Lower leg skin (tissue), 3 donors: Measurements from ENCODE around the gene IFT122.

Source experiments
- CTCF ChIP-seq, 3 donors: fragments of 450-650 bp; IDR thresholded peaks; one replicate each; pipeline ENCODE4 v1.5.1; 2016; ENCODE audit warnings: antibody characterized with exemption in 3 of 3, mild to moderate bottlenecking in 3 of 3, moderate library complexity in 2 of 3
- POLR2A ChIP-seq, 2 donors: fragments of 450-650 bp; IDR thresholded peaks; one replicate each; pipeline ENCODE4 v1.6.1; 2016 to 2017; ENCODE audit warnings: antibody characterized with exemption in 2 of 2, mild to moderate bottlenecking in 1 of 2, moderate library complexity in 1 of 2

- TF ChIP-seq CTCF (IDR thresholded peaks at IDR 0.05), result no peak
- TF ChIP-seq POLR2A (IDR thresholded peaks at IDR 0.05), result no peak
Measured at GRCh38 chr3:129561619-129562248, 121.7 kb downstream of the IFT122 start.
